ENCODE measurements around the gene SELENOH. TPM values are rescaled to one million over a fixed set of nuclear protein-coding genes. Genes with fewer than 3 reads are reported as not detected.

The SELENOH gene
- total and polyA plus RNA-seq, 7 donors: 67.0 to 120 (median 87.1) TPM

DNA sequence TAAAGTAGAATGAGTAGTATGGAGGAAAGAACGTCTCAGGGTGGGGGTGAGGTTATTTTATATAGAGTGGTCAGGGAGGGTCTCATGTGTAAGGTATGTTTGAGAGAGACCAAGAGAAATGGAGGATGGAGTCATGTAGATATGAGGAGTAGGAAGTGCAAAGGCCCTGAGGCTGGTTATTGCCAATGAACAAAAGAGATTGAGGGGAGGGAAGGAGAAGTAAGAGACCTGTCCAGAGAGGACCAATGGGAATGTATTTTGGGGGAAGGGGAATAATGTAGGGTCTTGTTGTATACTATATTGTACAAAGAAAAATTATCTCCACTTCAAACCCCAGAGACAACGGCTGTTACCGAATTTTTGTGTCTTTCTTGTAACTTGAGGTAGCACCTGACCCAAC is 30.1 kb downstream of the SELENOH start:
- H3K9me3 ChIP-seq: no peaks in the 10 kb centered on the region
- TF ChIP-seq CTCF (IDR thresholded peaks at IDR 0.05): no peak
- H3K4me1 ChIP-seq: peaks cover 67% of the 10 kb centered on the region
- intact Hi-C loops (cut with DNase I): no loop called here
- H3K4me3 ChIP-seq: no peak overlapping the region
- no peaks in the 10 kb centered on the region for H3K36me3 ChIP-seq (ENCODE audit: insufficient read depth in 1 of 2, low read depth in 1 of 2)
- DNase-seq (no peak), ATAC-seq (no peak)
- WGBS, 3 donors: 85 to 91% (median 88%) methylated on average over 3 of the region's 3 CpGs
- H3K27ac ChIP-seq: no peak overlapping the region
- H3K27me3 ChIP-seq (ENCODE audit: insufficient read depth in 3 of 3, low read length in 2 of 3): no peaks in the 10 kb centered on the region

DNA sequence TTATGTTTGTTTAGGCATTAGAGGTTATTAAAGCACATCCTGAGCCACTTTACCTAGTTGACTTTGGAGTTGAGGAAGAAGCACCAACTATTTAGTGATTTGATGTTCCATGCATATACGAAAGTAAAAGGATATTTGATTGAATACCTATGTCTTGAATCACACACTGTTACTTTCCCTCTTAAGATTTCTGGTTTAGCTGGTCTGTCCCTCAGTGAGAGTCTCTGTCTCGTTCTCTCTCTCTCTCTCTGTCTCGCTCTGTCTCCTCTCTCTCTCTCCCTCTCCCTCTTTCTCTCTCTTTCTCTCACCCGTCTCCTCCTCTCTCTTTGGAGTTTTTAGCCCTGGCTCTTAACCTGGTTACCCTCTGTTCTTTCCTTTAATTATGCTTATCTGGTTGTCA is 31.3 kb downstream of the SELENOH start:
- ATAC-seq (no peak), DNase-seq (no peak)
- H3K36me3 ChIP-seq (ENCODE audit: insufficient read depth in 1 of 2, low read depth in 1 of 2): no peaks in the 10 kb centered on the region
- no peak overlapping the region for H3K27ac ChIP-seq
- peaks cover 72% of the 10 kb centered on the region for H3K4me1 ChIP-seq
- no peak for TF ChIP-seq CTCF (IDR thresholded peaks at IDR 0.05)
- no peaks in the 10 kb centered on the region for H3K27me3 ChIP-seq (ENCODE audit: insufficient read depth in 3 of 3, low read length in 2 of 3)
- WGBS, 3 donors: 63 to 76% (median 66%) methylated on average over 4 of the region's 4 CpGs
- H3K4me3 ChIP-seq: no peak overlapping the region
- intact Hi-C loops (cut with DNase I): no loop called here
- no peaks in the 10 kb centered on the region for H3K9me3 ChIP-seq

GRCh38 chr11:57773026-57773598 is 31.8 kb downstream of the SELENOH start:
- no peaks in the 10 kb centered on the region for H3K36me3 ChIP-seq (ENCODE audit: insufficient read depth in 1 of 2, low read depth in 1 of 2)
- ATAC-seq (no peak), DNase-seq (no peak)
- no peaks in the 10 kb centered on the region for H3K27me3 ChIP-seq (ENCODE audit: insufficient read depth in 3 of 3, low read length in 2 of 3)
- intact Hi-C loops (cut with DNase I): no loop called here
- no peak for TF ChIP-seq CTCF (IDR thresholded peaks at IDR 0.05)
- WGBS, 3 donors: 64 to 80% (median 77%) methylated on average over 5 of the region's 5 CpGs
- no peaks in the 10 kb centered on the region for H3K9me3 ChIP-seq
- H3K27ac ChIP-seq: no peak overlapping the region
- H3K4me1 ChIP-seq: peaks cover 76% of the 10 kb centered on the region
- H3K4me3 ChIP-seq: no peak overlapping the region

- H3K27me3 ChIP-seq (ENCODE audit: insufficient read depth in 3 of 3, low read length in 2 of 3): no peaks in the 10 kb centered on the region
- no peaks in the 10 kb centered on the region for H3K9me3 ChIP-seq
- H3K4me3 ChIP-seq: peak overlapping the region; percentile 38
- peak overlapping the region; percentile 66 for H3K27ac ChIP-seq
- TF ChIP-seq CTCF (IDR thresholded peaks at IDR 0.05): no peak
- H3K4me1 ChIP-seq: peaks cover 86% of the 10 kb centered on the region
- no peaks in the 10 kb centered on the region for H3K36me3 ChIP-seq (ENCODE audit: insufficient read depth in 1 of 2, low read depth in 1 of 2)
- ATAC-seq (no peak), DNase-seq (no peak)
- WGBS, 3 donors: 30 to 39% (median 31%) methylated on average over 5 of the region's 5 CpGs
- intact Hi-C loops (cut with DNase I): no loop called here
Measured at GRCh38 chr11:57775491-57775890, 34.2 kb downstream of the SELENOH start.

DNA sequence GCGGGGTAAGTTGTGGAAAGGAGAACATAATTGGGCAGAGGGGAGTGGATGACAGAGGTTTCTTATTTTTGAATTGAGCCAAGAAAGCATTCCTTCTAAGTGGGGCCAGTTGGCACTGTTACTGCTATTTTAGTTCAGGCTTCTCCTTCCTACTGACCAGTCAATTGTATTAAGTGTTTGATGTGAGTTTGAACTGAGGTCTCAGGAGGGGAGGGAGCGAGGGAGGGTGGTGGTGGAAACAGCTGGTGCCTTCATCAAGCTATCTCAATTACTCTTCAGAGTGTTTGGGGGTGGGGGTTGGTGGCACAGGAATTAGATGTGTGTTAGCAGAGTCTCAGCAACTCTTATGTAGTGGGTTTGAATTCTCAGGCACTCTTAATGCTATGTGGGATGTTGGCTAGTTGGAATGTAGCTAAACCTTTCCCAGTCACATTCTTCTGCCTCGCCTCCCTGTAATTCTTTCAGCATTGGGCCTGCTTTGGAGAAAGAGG is 34.8 kb downstream of the SELENOH start:
- intact Hi-C loops (cut with DNase I): no loop called here
- Histone ChIP-seq H3K27ac (peak overlapping the region; percentile 66), H3K27me3 (ENCODE audit: insufficient read depth in 3 of 3, low read length in 2 of 3) (no peaks in the 10 kb centered on the region), H3K9me3 (no peaks in the 10 kb centered on the region), H3K4me3 (peak overlapping the region; percentile 38), H3K4me1 (peaks cover 88% of the 10 kb centered on the region), H3K36me3 (ENCODE audit: insufficient read depth in 1 of 2, low read depth in 1 of 2) (no peaks in the 10 kb centered on the region)
- ATAC-seq: peak; percentile 34 to 48 (median 42)
- DNase-seq: no peak
- WGBS, 3 donors: 22 to 31% (median 26%) methylated on average over 3 of the region's 3 CpGs
- TF ChIP-seq CTCF (IDR thresholded peaks at IDR 0.05): no peak

All from psoas muscle (tissue), 8 donors.